CD14-positive monocyte (primary cell): ENCODE results near the gene GFM1. TPM values are rescaled to one million over a fixed set of nuclear protein-coding genes. Genes with fewer than 3 reads are reported as not detected.
A peak's percentile ranks its signal among the peaks of the same experiment; 100 is the strongest.

Source experiments
- DNase-seq, 3 donors: peaks; one replicate each; pipeline ENCODE4 v3.0.0-alpha.2; 2011 to 2022
- H2AFZ ChIP-seq: 2 replicates; pipeline ENCODE4 v1.6.0; 2012; ENCODE audit warnings: mild to moderate bottlenecking, low read depth, low read length, inconsistent platforms; ENCODE audit not compliant: insufficient read depth, poor library complexity, severe bottlenecking
- H3K27ac ChIP-seq, 2 donors: 1 replicate in 1 of 2; 2 replicates in 1 of 2; pipeline ENCODE4 v1.5.1; 2012 to 2013; ENCODE audit warnings: low read length in 2 of 2, control low read depth in 1 of 2, inconsistent platforms in 1 of 2, low read depth in 1 of 2, mild to moderate bottlenecking in 1 of 2
- H3K27me3 ChIP-seq, 2 donors: one replicate each; pipeline versions ENCODE4 v1.6.0 to v1.6.1; 2011 to 2013; ENCODE audit warnings: low read length in 2 of 2; ENCODE audit not compliant: control insufficient read depth in 2 of 2, insufficient read depth in 2 of 2
- H3K36me3 ChIP-seq, 2 donors: replicated peaks in 1 of 2; 1 replicate in 1 of 2; 2 replicates in 1 of 2; pipeline versions ENCODE4 v1.5.1 to v1.6.1; 2012 to 2013; ENCODE audit warnings: low read length in 2 of 2, control low read depth in 1 of 2, inconsistent platforms in 1 of 2, mild to moderate bottlenecking in 1 of 2; ENCODE audit not compliant: insufficient read depth in 2 of 2, control insufficient read depth in 1 of 2
- H3K4me1 ChIP-seq, 2 donors: 1 replicate in 1 of 2; 2 replicates in 1 of 2; pipeline versions ENCODE4 v1.5.1 to v1.6.1; 2012 to 2013; ENCODE audit warnings: low read length in 2 of 2, control low read depth in 1 of 2, inconsistent platforms in 1 of 2, mild to moderate bottlenecking in 1 of 2, moderate library complexity in 1 of 2; ENCODE audit not compliant: insufficient read depth in 2 of 2, control insufficient read depth in 1 of 2
- H3K4me2 ChIP-seq: replicated peaks from 2 replicates; pipeline ENCODE3; 2012; ENCODE audit warnings: low read length, moderate library complexity, mild to moderate bottlenecking; ENCODE audit not compliant: poor library complexity, severe bottlenecking; ENCODE audit errors: extremely low read depth
- H3K4me3 ChIP-seq, 3 experiments: fragments of 200-600 bp in 1 of 3; sonication (generic) in 1 of 3; replicated peaks in 1 of 3; 1 replicate in 2 of 3; 2 replicates in 1 of 3; pipeline ENCODE4 v1.5.1; 2011 to 2013; ENCODE audit warnings: low read length in 3 of 3, mild to moderate bottlenecking in 3 of 3, control low read depth in 2 of 3, low read depth in 2 of 3, inconsistent platforms in 1 of 3, moderate library complexity in 1 of 3
- H3K79me2 ChIP-seq: 2 replicates; pipeline ENCODE4 v1.6.0; 2012; ENCODE audit warnings: mild to moderate bottlenecking, control low read depth, inconsistent platforms, low read length, moderate library complexity; ENCODE audit not compliant: insufficient read depth
- H3K9ac ChIP-seq: 2 replicates; pipeline ENCODE4 v1.6.0; 2017; ENCODE audit warnings: low read length, mild to moderate bottlenecking; ENCODE audit not compliant: insufficient read depth, poor library complexity, severe bottlenecking
- H3K9me3 ChIP-seq, 2 donors: replicated peaks in 1 of 2; 1 replicate in 1 of 2; 2 replicates in 1 of 2; pipeline versions ENCODE4 v1.5.1 to v1.6.1; 2012 to 2013; ENCODE audit warnings: low read length in 2 of 2, control low read depth in 1 of 2; ENCODE audit not compliant: control insufficient read depth in 1 of 2, insufficient read depth in 1 of 2
- H4K20me1 ChIP-seq: 2 replicates; pipeline ENCODE4 v1.6.0; 2012; ENCODE audit warnings: mild to moderate bottlenecking, low read length, control low read depth, moderate library complexity; ENCODE audit not compliant: insufficient read depth
- H3K27ac Mint-ChIP-seq, 7 donors: one replicate each; pipeline ENCODE4 v1.8.0; 2020; ENCODE audit warnings: mild to moderate bottlenecking in 7 of 7, mixed read lengths in 7 of 7, moderate library complexity in 6 of 7, inconsistent platforms in 2 of 7
- H3K27me3 Mint-ChIP-seq, 3 donors: one replicate each; pipeline ENCODE4 v1.8.0; 2021 to 2022; ENCODE audit warnings: low read depth in 3 of 3, mild to moderate bottlenecking in 3 of 3, mixed read lengths in 3 of 3, moderate library complexity in 3 of 3, inconsistent platforms in 1 of 3
- H3K36me3 Mint-ChIP-seq, 2 donors: one replicate each; pipeline ENCODE4 v1.8.0; 2020; ENCODE audit warnings: mixed read lengths in 2 of 2, inconsistent platforms in 1 of 2, mild to moderate bottlenecking in 1 of 2
- H3K4me1 Mint-ChIP-seq: one replicate; pipeline ENCODE4 v1.8.0; 2020; ENCODE audit warnings: mild to moderate bottlenecking, mixed read lengths
- H3K4me3 Mint-ChIP-seq, 2 donors: one replicate each; pipeline ENCODE4 v1.8.0; 2020; ENCODE audit warnings: mild to moderate bottlenecking in 2 of 2, mixed read lengths in 2 of 2, moderate library complexity in 1 of 2
- H3K9me3 Mint-ChIP-seq, 7 donors: one replicate each; pipeline ENCODE4 v1.8.0; 2020 to 2022; ENCODE audit warnings: mixed read lengths in 7 of 7, mild to moderate bottlenecking in 6 of 7, moderate library complexity in 6 of 7, inconsistent platforms in 2 of 7
- CTCF ChIP-seq: fragments of 200-600 bp; IDR thresholded peaks from one replicate; pipeline ENCODE4 v1.8.0; 2022; ENCODE audit warnings: antibody characterized with exemption, mild to moderate bottlenecking
- WGBS: methylation state at CpG from one replicate; pipeline ENCODE4 v1.1.5; 2013; ENCODE audit warnings: missing lambda C conversion rate; ENCODE audit not compliant: insufficient coverage; 5-methylcytosine and 5-hydroxymethylcytosine counted together
- intact Hi-C, 2 donors: fragments of 100-400 bp; cut with micrococcal nuclease; formaldehyde crosslinking; loops; one replicate each; pipeline versions ENCODE4 v1.15.0 to v1.15.1; 2023
- polyA plus RNA-seq, 3 donors: library from polyadenylated mRNA; depleted of rRNA in 1 of 3; unstranded in 2 of 3; stranded (reverse) in 1 of 3; fragments of 300-500 nt in 2 of 3; fragments of >200 nt in 1 of 3; fragmentation: Illumina TruSeq in 2 of 3; gene quantifications; 1 replicate in 2 of 3; 2 replicates in 1 of 3; pipeline ENCODE4 v1.2.3, GENCODE V29; 2012 to 2021

The GFM1 gene
- polyA plus RNA-seq, 3 donors = 11.2 to 21.3 (median 18.5) TPM

DNA sequence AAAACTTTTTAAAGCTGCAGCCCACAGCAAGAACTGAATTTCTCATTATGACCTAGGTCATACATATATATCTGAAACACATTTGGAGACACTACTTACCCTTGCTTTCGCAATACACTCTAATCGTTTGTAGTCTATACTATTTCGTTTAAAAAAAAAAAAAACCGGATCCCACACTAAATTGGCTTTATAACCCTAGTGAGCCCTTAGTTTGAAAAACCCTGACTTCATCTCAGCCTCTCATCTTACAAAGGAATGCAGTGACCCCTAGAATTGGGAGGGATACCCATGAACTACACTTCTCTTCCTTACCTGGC is 83.7 kb downstream of the GFM1 start:
- H3K9ac ChIP-seq = no peak overlapping the region
- peaks cover 22 to 32% of the 10 kb centered on the region in 2 donors for H3K4me1 ChIP-seq
- no peak overlapping the region for H3K27ac ChIP-seq
- no peaks in the 10 kb centered on the region for H3K9me3 ChIP-seq
- H3K4me2 ChIP-seq = peak overlapping the region; percentile 76
- H3K27me3 ChIP-seq = peaks cover 0 to 15% of the 10 kb centered on the region in 2 donors
- intact Hi-C loops = loop anchor here in 1 of 2 donors (5.0 kb wide), 1 partner anchor 64 kb away; no protein-coding TSS in a partner anchor
- no peak for DNase-seq
- no peaks in the 10 kb centered on the region for H3K79me2 ChIP-seq
- H4K20me1 ChIP-seq = no peaks in the 10 kb centered on the region
- Mint-ChIP-seq H3K27me3 (peaks cover 7 to 21% (median 13%) of the 10 kb centered on the region in 3 donors), H3K36me3 (peaks cover 2 to 9% of the 10 kb centered on the region in 2 donors), H3K4me3 (peak overlapping the region; percentile 42 to 83), H3K4me1 (peaks cover 21% of the 10 kb centered on the region), H3K27ac (no peak overlapping the region), H3K9me3 (peaks cover 0 to 3% (median 0%) of the 10 kb centered on the region in 7 donors)
- WGBS = 80% methylated on average over 1 of the region's 4 CpGs
- peak overlapping the region; percentile 52 for H2AFZ ChIP-seq
- H3K36me3 ChIP-seq = no peaks in the 10 kb centered on the region
- peak overlapping the region in 2 of 3 experiments; percentile 45 to 66 for H3K4me3 ChIP-seq
- TF ChIP-seq CTCF = peak; percentile 36

DNA sequence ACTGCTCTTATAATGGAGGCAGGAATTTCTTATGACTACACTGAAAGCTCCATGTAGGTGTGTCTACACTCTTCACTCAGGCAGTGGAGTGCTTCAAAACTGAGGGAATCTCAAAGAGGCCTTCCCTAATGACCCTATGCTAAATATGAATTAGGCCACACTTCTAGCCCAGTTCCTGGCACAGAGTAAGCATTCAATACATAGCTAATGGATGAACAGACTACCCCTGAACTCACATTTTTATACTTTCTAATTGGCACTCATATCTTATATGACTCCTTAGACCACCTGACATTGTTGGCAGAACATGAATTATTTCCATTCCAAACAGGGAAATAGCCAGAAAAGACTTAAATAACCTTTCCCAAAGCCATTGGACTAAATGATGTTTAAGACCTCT is 84.5 kb downstream of the GFM1 start:
- no peak overlapping the region for H2AFZ ChIP-seq
- no peak overlapping the region for H3K27ac ChIP-seq
- DNase-seq = no peak
- intact Hi-C loops = loop anchor here in 1 of 2 donors (5.0 kb wide), 1 partner anchor 63 kb away; no protein-coding TSS in a partner anchor
- Mint-ChIP-seq H3K9me3 (peaks cover 0 to 3% (median 0%) of the 10 kb centered on the region in 7 donors), H3K27me3 (peaks cover 11 to 26% (median 13%) of the 10 kb centered on the region in 3 donors), H3K36me3 (peaks cover 4 to 9% of the 10 kb centered on the region in 2 donors), H3K4me3 (no peak overlapping the region), H3K4me1 (peaks cover 21% of the 10 kb centered on the region), H3K27ac (no peak overlapping the region)
- peaks cover 0 to 15% of the 10 kb centered on the region in 2 donors for H3K27me3 ChIP-seq
- no peak overlapping the region for H3K9ac ChIP-seq
- no peaks in the 10 kb centered on the region for H3K36me3 ChIP-seq
- peaks cover 16 to 27% of the 10 kb centered on the region in 2 donors for H3K4me1 ChIP-seq
- H3K4me3 ChIP-seq = no peak overlapping the region
- H3K4me2 ChIP-seq = no peak overlapping the region
- TF ChIP-seq CTCF = no peak
- H3K9me3 ChIP-seq = no peaks in the 10 kb centered on the region
- no peaks in the 10 kb centered on the region for H3K79me2 ChIP-seq
- H4K20me1 ChIP-seq = no peaks in the 10 kb centered on the region
